ENCODE results near the gene BRAF. TPM values are rescaled to one million over a fixed set of nuclear protein-coding genes. Genes with fewer than 3 reads are reported as not detected.
"Not testable (repeated sequence)": the region's sequence is repeated elsewhere in the genome, so short reads cannot be mapped to it uniquely, and the experiment has no call there.

The BRAF gene
- 10 to 100 TPM in 1 of 4 donors, 1 to 10 TPM in 3; 1.6 to 27.2 (median 4.3) TPM for polyA plus RNA-seq
- long read RNA-seq, donor 1, full-length matches to known transcripts, result 3 of 3 reads
- long read RNA-seq, donor 1, partial matches to known transcripts, result 0 of 3 reads
- long read RNA-seq, donor 1, other reads (novel, unspliced or antisense), result 0 of 3 reads
- long read RNA-seq, donor 2, partial matches to known transcripts, result 0 of 1 reads
- long read RNA-seq, donor 2, other reads (novel, unspliced or antisense), result 0 of 1 reads
- long read RNA-seq, donor 3, partial matches to known transcripts, result 0 of 5 reads
- long read RNA-seq, donor 3, other reads (novel, unspliced or antisense), result 0 of 5 reads
- long read RNA-seq, donor 4, result 0 reads
- long read RNA-seq, donor 5, partial matches to known transcripts, result 0 of 1 reads
- long read RNA-seq, donor 5, other reads (novel, unspliced or antisense), result 0 of 1 reads
- long read RNA-seq, donor 6, partial matches to known transcripts, result 0 of 2 reads
- long read RNA-seq, donor 6, other reads (novel, unspliced or antisense), result 0 of 2 reads
- long read RNA-seq, donor 7, full-length matches to known transcripts, result 6 of 6 reads
- long read RNA-seq, donor 7, partial matches to known transcripts, result 0 of 6 reads
- long read RNA-seq, donor 7, other reads (novel, unspliced or antisense), result 0 of 6 reads
- long read RNA-seq, donor 8, result 0 reads
- long read RNA-seq, donor 9, partial matches to known transcripts, result 0 of 2 reads
- long read RNA-seq, donor 9, other reads (novel, unspliced or antisense), result 0 of 2 reads
- long read RNA-seq, donor 10, result 0 reads

DNA sequence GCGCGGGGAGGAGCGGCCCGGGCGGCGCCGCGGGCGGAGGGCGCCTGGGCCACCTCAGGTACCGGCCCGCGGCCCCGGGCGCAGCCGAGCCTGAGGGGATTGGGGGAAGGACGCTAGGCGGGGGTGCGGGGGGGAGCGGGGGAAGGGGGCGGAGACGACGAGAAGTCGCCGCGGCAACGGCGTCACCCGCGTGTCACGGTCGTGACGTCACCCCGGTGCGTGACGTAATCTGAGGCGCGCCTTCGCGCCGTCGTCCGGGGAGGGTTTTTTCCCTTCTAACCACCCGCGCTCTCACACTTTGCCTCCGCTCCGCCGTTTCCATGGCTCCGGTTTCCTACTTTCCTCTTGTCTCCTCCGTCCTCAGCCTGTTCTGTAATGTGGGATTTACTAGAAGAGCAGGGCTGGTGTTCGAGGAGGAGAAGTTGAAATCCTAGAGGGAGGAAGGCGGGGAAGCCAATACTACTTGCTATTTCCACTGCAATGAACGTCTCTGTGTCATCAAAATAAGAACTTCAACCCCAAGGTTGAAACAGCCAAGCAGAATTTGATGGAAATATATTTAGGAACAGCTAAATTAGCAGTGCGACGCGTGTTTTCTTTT is at the start of gene BRAF:
Gene BRAF, minus strand, starts transcription at position 109 of the 601 bp plus-strand sequence. CDS start 226 bp downstream, outside the sequence.
- FAIRE-seq (no peak), DNase-seq (peak; percentile 83 to 98)
- 1 to 5% (median 1%) methylated on average over 18 to 54 of the region's 56 CpGs for WGBS, 3 donors
- no peaks in the 10 kb centered on the region for H3K27me3 ChIP-seq (ENCODE audit: control insufficient read depth in 3 of 3, insufficient read depth in 3 of 3, low read length in 3 of 3)
- peaks cover 0 to 6% (median 2%) of the 10 kb centered on the region in 3 donors for H3K4me1 ChIP-seq (ENCODE audit: control insufficient read depth in 3 of 3, insufficient read depth in 2 of 3, low read depth in 1 of 3, low read length in 2 of 3)
- peaks cover 0 to 5% of the 10 kb centered on the region in 2 donors for H3K9me3 ChIP-seq (ENCODE audit: control insufficient read depth in 2 of 2, insufficient read depth in 1 of 2, low read depth in 1 of 2, low read length in 1 of 2)
- H3K27ac ChIP-seq (ENCODE audit: low read depth in 1 of 3, low read length in 2 of 3), result peak within 1 kb of the TSS; percentile 90 to 100 (median 97)
- peak within 1 kb of the TSS; percentile 94 to 100 (median 98) for H3K4me3 ChIP-seq (ENCODE audit: low read depth in 1 of 3, low read length in 3 of 3)
- H3K36me3 ChIP-seq (ENCODE audit: control insufficient read depth in 3 of 3, insufficient read depth in 2 of 3, low read depth in 1 of 3, low read length in 3 of 3), result no peaks in the 10 kb centered on the region

DNA sequence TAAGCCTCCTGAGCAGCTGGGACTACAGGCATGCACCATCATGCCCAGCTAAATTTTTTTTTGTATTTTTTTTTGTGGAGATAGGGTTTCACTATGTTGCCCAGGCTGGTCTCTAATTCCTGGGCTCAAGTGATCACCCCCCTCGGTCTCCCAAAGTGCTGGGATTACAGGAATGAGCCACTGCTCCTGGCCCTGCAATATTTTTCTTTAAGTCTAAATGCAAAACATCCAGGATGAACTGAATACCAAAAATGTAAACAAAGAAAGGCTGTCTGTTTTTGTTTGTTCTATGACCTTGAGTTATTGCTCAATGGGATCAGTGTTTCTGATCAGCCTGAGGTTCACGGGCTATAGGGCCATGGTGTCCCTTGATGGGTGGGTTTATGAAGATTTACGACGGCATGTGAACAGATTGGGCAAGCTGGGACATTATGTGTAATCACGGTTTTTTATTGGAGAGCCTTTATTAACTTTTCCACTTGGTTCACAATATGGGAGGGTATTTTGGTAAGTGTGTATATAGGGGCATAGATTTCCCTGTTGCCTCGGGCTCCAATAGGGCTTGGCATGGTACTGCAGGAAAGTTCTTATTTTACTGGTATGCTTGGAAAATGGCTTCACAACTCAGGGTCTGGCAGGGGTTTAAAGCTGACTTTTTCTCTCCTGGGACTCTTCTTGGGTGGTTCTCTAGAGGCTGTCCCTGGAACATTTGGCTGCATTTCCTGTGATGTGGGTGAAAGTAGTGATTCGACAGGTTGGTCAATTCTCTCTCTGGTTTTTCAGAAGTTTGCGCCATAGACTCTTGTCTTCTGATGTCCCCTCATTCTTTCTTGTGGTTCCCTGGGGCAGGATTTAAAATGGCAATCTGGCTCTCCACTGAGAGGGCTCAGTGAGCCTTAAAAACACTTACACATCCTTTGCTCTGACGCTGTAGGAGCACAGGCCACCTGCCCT is 48.4 kb upstream of the BRAF start:
- 62 to 76% (median 65%) methylated on average over 9 of the region's 9 CpGs for WGBS, 3 donors
- no peak for FAIRE-seq
- no peak overlapping the region for H3K4me3 ChIP-seq (ENCODE audit: low read depth in 1 of 3, low read length in 3 of 3)
- no peaks in the 10 kb centered on the region for H3K9me3 ChIP-seq (ENCODE audit: control insufficient read depth in 2 of 2, insufficient read depth in 1 of 2, low read depth in 1 of 2, low read length in 1 of 2)
- no peaks in the 10 kb centered on the region for H3K27me3 ChIP-seq (ENCODE audit: control insufficient read depth in 3 of 3, insufficient read depth in 3 of 3, low read length in 3 of 3)
- H3K36me3 ChIP-seq (ENCODE audit: control insufficient read depth in 3 of 3, insufficient read depth in 2 of 3, low read depth in 1 of 3, low read length in 3 of 3), result no peaks in the 10 kb centered on the region
- H3K27ac ChIP-seq (ENCODE audit: low read depth in 1 of 3, low read length in 2 of 3), result no peak overlapping the region
- DNase-seq, result no peak
- H3K4me1 ChIP-seq (ENCODE audit: control insufficient read depth in 3 of 3, insufficient read depth in 2 of 3, low read depth in 1 of 3, low read length in 2 of 3), result peaks cover 0 to 23% (median 0%) of the 10 kb centered on the region in 3 donors

DNA sequence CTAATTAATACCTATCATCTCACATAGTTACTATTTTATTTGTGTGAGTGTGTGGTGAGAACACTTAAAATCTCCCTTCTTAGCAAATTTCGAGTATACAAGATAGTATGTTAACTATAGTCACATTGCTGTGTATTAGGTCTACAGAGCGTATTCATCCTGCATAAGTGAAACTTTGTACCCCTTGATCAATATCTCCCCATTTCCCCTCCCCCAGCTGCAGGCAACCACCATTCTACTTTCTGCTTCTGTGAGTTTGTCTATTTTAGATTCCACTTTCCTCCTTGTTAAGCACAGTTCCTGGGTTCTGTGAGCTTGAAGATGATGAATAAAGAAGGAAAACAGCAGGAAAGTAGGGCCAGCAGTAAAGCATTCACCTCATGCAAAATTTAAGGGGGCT is 47.6 kb upstream of the BRAF start:
- Histone ChIP-seq H3K9me3 (ENCODE audit: control insufficient read depth in 2 of 2, insufficient read depth in 1 of 2, low read depth in 1 of 2, low read length in 1 of 2) (no peaks in the 10 kb centered on the region), H3K27me3 (ENCODE audit: control insufficient read depth in 3 of 3, insufficient read depth in 3 of 3, low read length in 3 of 3) (no peaks in the 10 kb centered on the region), H3K4me3 (ENCODE audit: low read depth in 1 of 3, low read length in 3 of 3) (no peak overlapping the region), H3K27ac (ENCODE audit: low read depth in 1 of 3, low read length in 2 of 3) (no peak overlapping the region), H3K4me1 (ENCODE audit: control insufficient read depth in 3 of 3, insufficient read depth in 2 of 3, low read depth in 1 of 3, low read length in 2 of 3) (peaks cover 0 to 20% (median 0%) of the 10 kb centered on the region in 3 donors), H3K36me3 (ENCODE audit: control insufficient read depth in 3 of 3, insufficient read depth in 2 of 3, low read depth in 1 of 3, low read length in 3 of 3) (no peaks in the 10 kb centered on the region)
- FAIRE-seq (no peak), DNase-seq (no peak)
- WGBS, 3 donors, result 63 to 81% (median 72%) methylated on average over 2 of the region's 2 CpGs

DNA sequence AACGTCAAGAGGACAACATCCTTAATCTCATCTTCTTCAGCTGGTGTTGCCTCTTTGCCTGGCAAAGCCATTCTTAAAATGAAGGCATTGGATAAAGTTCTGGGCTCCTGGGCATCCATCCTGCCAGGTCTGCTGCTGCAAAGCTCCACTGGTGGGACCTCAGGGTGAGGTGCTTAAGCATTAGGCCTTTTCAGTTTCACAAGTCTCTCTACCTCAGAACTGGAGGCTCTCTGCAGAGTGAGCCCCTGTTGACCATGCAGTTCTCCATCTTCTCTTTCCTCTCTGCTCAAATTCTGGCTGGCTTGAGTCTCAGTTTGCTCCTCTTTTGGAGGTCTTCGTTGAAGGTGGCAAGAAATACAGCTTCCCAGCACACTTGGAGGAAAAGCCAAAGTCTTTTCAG is 42.7 kb upstream of the BRAF start:
- Histone ChIP-seq H3K9me3 (ENCODE audit: control insufficient read depth in 2 of 2, insufficient read depth in 1 of 2, low read depth in 1 of 2, low read length in 1 of 2) (no peaks in the 10 kb centered on the region), H3K4me1 (ENCODE audit: control insufficient read depth in 3 of 3, insufficient read depth in 2 of 3, low read depth in 1 of 3, low read length in 2 of 3) (peaks cover 0 to 3% (median 0%) of the 10 kb centered on the region in 3 donors), H3K27ac (ENCODE audit: low read depth in 1 of 3, low read length in 2 of 3) (no peak overlapping the region), H3K27me3 (ENCODE audit: control insufficient read depth in 3 of 3, insufficient read depth in 3 of 3, low read length in 3 of 3) (no peaks in the 10 kb centered on the region), H3K36me3 (ENCODE audit: control insufficient read depth in 3 of 3, insufficient read depth in 2 of 3, low read depth in 1 of 3, low read length in 3 of 3) (no peaks in the 10 kb centered on the region), H3K4me3 (ENCODE audit: low read depth in 1 of 3, low read length in 3 of 3) (no peak overlapping the region)
- DNase-seq (no peak), FAIRE-seq (no peak)
- 60 to 78% (median 74%) methylated on average over 2 of the region's 2 CpGs for WGBS, 3 donors

DNA sequence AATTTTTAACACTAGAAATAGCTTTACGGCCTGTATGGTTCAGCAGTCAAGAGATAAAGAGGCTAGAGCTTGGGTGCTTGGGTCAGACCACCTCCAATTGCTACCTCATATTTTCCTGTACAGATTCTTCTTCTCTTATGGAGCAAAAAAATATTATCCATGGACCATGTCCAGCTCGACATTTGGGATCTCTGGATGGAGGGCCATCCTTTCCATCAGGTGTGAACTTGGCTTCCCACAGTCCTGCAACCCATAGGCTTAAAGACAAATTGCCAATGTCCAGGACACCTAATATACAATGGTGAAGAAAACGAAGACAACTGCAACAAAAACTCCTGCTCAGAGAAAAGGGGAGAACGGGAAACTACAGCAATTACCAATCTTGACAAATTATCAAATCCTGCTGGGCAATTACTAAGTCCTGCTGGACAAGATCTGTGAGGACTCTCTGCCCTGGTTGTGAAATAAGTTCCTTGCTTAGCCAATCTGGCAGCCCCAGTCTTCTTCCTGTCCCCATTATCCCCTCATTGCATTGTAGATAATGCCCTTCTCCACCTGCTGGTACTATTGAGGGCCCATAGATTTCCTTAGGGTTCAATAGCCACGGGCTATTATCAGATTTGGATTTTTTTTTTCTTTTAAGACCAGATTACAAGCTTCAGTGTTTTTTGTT is 42.0 kb upstream of the BRAF start:
- FAIRE-seq, result no peak
- Histone ChIP-seq H3K4me3 (ENCODE audit: low read depth in 1 of 3, low read length in 3 of 3) (no peak overlapping the region), H3K9me3 (ENCODE audit: control insufficient read depth in 2 of 2, insufficient read depth in 1 of 2, low read depth in 1 of 2, low read length in 1 of 2) (no peaks in the 10 kb centered on the region), H3K36me3 (ENCODE audit: control insufficient read depth in 3 of 3, insufficient read depth in 2 of 3, low read depth in 1 of 3, low read length in 3 of 3) (no peaks in the 10 kb centered on the region), H3K27me3 (ENCODE audit: control insufficient read depth in 3 of 3, insufficient read depth in 3 of 3, low read length in 3 of 3) (no peaks in the 10 kb centered on the region), H3K27ac (ENCODE audit: low read depth in 1 of 3, low read length in 2 of 3) (no peak overlapping the region), H3K4me1 (ENCODE audit: control insufficient read depth in 3 of 3, insufficient read depth in 2 of 3, low read depth in 1 of 3, low read length in 2 of 3) (peaks cover 0 to 3% (median 0%) of the 10 kb centered on the region in 3 donors)
- DNase-seq, result no peak
- 56 to 57% (median 56%) methylated on average over 5 of the region's 5 CpGs for WGBS, 3 donors

DNA sequence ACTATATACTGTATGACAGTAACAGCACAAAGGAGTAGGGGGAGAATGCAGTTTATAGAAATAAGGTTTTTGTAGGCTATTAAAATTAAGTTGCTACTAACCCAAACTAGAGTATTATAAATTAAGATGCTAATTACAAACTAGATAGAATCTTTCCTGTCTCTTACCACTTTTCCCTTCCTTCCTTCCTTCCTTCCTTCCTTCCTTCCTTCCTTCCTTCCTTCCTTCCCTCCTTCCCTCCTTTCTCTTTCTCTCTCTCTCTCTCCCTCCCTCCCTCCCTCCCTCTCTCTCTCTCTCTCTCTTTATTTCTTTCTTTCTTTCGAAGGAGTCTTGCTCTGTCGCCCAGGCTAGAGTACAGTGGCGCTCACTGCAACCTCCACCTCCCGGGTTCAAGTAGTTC is 36.4 kb upstream of the BRAF start:
- H3K9me3 ChIP-seq (ENCODE audit: control insufficient read depth in 2 of 2, insufficient read depth in 1 of 2, low read depth in 1 of 2, low read length in 1 of 2), result peaks cover 0 to 20% of the 10 kb centered on the region in 2 donors
- no peaks in the 10 kb centered on the region for H3K4me1 ChIP-seq (ENCODE audit: control insufficient read depth in 3 of 3, insufficient read depth in 2 of 3, low read depth in 1 of 3, low read length in 2 of 3)
- no peak overlapping the region for H3K4me3 ChIP-seq (ENCODE audit: low read depth in 1 of 3, low read length in 3 of 3)
- DNase-seq (no peak), FAIRE-seq (no peak)
- H3K36me3 ChIP-seq (ENCODE audit: control insufficient read depth in 3 of 3, insufficient read depth in 2 of 3, low read depth in 1 of 3, low read length in 3 of 3), result no peaks in the 10 kb centered on the region
- 95 to 100% (median 98%) methylated on average over 4 of the region's 4 CpGs for WGBS, 3 donors
- no peaks in the 10 kb centered on the region for H3K27me3 ChIP-seq (ENCODE audit: control insufficient read depth in 3 of 3, insufficient read depth in 3 of 3, low read length in 3 of 3)
- no peak overlapping the region for H3K27ac ChIP-seq (ENCODE audit: low read depth in 1 of 3, low read length in 2 of 3)

DNA sequence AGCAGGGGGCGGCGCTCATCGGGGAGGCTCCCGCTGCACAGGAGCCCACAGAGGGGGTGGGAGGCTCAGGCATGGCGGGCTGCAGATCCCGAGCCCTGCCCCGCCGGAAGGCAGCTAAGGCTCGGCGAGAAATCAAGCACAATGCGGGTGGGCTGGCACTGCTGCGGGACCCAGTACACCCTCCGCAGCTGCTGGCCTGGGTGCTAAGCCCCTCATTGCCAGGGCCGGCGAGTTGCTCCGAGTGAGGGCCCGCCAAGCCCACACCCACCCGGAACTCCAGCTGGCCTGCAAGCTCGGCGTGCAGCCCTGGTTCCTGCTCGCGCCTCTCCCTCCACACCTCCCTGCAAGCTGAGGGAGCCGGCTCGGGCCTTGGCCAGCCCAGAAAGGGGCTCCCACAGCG is 32.3 kb upstream of the BRAF start:
- not testable (repeated sequence) for H3K4me1 ChIP-seq (ENCODE audit: control insufficient read depth in 3 of 3, insufficient read depth in 2 of 3, low read depth in 1 of 3, low read length in 2 of 3); H3K27ac ChIP-seq (ENCODE audit: low read depth in 1 of 3, low read length in 2 of 3); H3K4me3 ChIP-seq (ENCODE audit: low read depth in 1 of 3, low read length in 3 of 3); H3K36me3 ChIP-seq (ENCODE audit: control insufficient read depth in 3 of 3, insufficient read depth in 2 of 3, low read depth in 1 of 3, low read length in 3 of 3); FAIRE-seq; DNase-seq; H3K27me3 ChIP-seq (ENCODE audit: control insufficient read depth in 3 of 3, insufficient read depth in 3 of 3, low read length in 3 of 3)
- WGBS, 3 donors, result 94 to 98% (median 95%) methylated on average over 23 to 25 of the region's 25 CpGs
- H3K9me3 ChIP-seq (ENCODE audit: control insufficient read depth in 2 of 2, insufficient read depth in 1 of 2, low read depth in 1 of 2, low read length in 1 of 2), result peaks cover 0 to 20% of the 10 kb centered on the region in 2 donors
